ENCODE measurements around the gene TCHP. TPM values are rescaled to one million over a fixed set of nuclear protein-coding genes. Genes with fewer than 3 reads are reported as not detected.

Gene TCHP
- polyA plus RNA-seq, 1 experiment = 9.1 TPM

- DNase-seq (ENCODE audit: low read depth) = no peak
- Histone ChIP-seq H3K36me3 (ENCODE audit: control insufficient read depth, insufficient read depth, low read length) (no peaks in the 10 kb centered on the region), H3K4me3 (ENCODE audit: low read depth, low read length) (no peak overlapping the region), H3K27me3 (ENCODE audit: control insufficient read depth, insufficient read depth, low read length) (no peaks in the 10 kb centered on the region)
- no peak for TF ChIP-seq CTCF (IDR thresholded peaks at IDR 0.05; ENCODE audit: insufficient read depth, low read depth, low read length)
- ChIA-PET CTCF (interaction anchor here (1.2 to 4.4 kb wide), 3 partner anchors 16 to 278 kb away, joined by 3 to 14 read pairs (median 3); no protein-coding TSS in a partner anchor), POLR2A (no interaction called here)
Measured at GRCh38 chr12:109875572-109876131, 24.4 kb upstream of the TCHP start.

GRCh38 chr12:109876406-109876805 is 23.7 kb upstream of the TCHP start:
- H3K27me3 ChIP-seq (ENCODE audit: control insufficient read depth, insufficient read depth, low read length) = no peaks in the 10 kb centered on the region
- no peak for DNase-seq (ENCODE audit: low read depth)
- no peaks in the 10 kb centered on the region for H3K36me3 ChIP-seq (ENCODE audit: control insufficient read depth, insufficient read depth, low read length)
- CTCF ChIA-PET = interaction anchor here (1.2 to 4.4 kb wide), 5 partner anchors 17 to 278 kb away, joined by 3 to 17 read pairs (median 8); no protein-coding TSS in a partner anchor
- POLR2A ChIA-PET = no interaction called here
- TF ChIP-seq CTCF (IDR thresholded peaks at IDR 0.05; ENCODE audit: insufficient read depth, low read depth, low read length) = no peak
- H3K4me3 ChIP-seq (ENCODE audit: low read depth, low read length) = no peak overlapping the region

- Histone ChIP-seq H3K36me3 (ENCODE audit: control insufficient read depth, insufficient read depth, low read length) (no peaks in the 10 kb centered on the region), H3K4me3 (ENCODE audit: low read depth, low read length) (no peak overlapping the region), H3K27me3 (ENCODE audit: control insufficient read depth, insufficient read depth, low read length) (no peaks in the 10 kb centered on the region)
- no peak for TF ChIP-seq CTCF (IDR thresholded peaks at IDR 0.05; ENCODE audit: insufficient read depth, low read depth, low read length)
- CTCF ChIA-PET = interaction anchor here (0.5 to 4.4 kb wide), 6 partner anchors 11 to 72 kb away, joined by 3 to 17 read pairs (median 6); no protein-coding TSS in a partner anchor
- DNase-seq (ENCODE audit: low read depth) = no peak
- POLR2A ChIA-PET = interaction anchor here (0.7 kb wide), 1 partner anchor 33 kb away, joined by 3 read pairs; no protein-coding TSS in a partner anchor
Measured at GRCh38 chr12:109877504-109878246, 22.4 kb upstream of the TCHP start.

GRCh38 chr12:109878247-109878625 is 21.8 kb upstream of the TCHP start:
- POLR2A ChIA-PET = interaction anchor here (0.7 kb wide), 1 partner anchor 33 kb away, joined by 3 read pairs; no protein-coding TSS in a partner anchor
- TF ChIP-seq CTCF (IDR thresholded peaks at IDR 0.05; ENCODE audit: insufficient read depth, low read depth, low read length) = no peak
- H3K4me3 ChIP-seq (ENCODE audit: low read depth, low read length) = no peak overlapping the region
- H3K27me3 ChIP-seq (ENCODE audit: control insufficient read depth, insufficient read depth, low read length) = no peaks in the 10 kb centered on the region
- no peak for DNase-seq (ENCODE audit: low read depth)
- CTCF ChIA-PET = interaction anchor here (1.7 to 4.4 kb wide), 3 partner anchors 25 to 73 kb away, joined by 8 to 17 read pairs (median 14); no protein-coding TSS in a partner anchor
- H3K36me3 ChIP-seq (ENCODE audit: control insufficient read depth, insufficient read depth, low read length) = no peaks in the 10 kb centered on the region

- DNase-seq (ENCODE audit: low read depth) = no peak
- no peak for TF ChIP-seq CTCF (IDR thresholded peaks at IDR 0.05; ENCODE audit: insufficient read depth, low read depth, low read length)
- POLR2A ChIA-PET = interaction anchor here (0.5 kb wide), 1 partner anchor 567 kb away, joined by 9 read pairs; no protein-coding TSS in a partner anchor
- H3K27me3 ChIP-seq (ENCODE audit: control insufficient read depth, insufficient read depth, low read length) = no peaks in the 10 kb centered on the region
- peak overlapping the region; percentile 75; the same call in 1 of the 2 replicates for H3K4me3 ChIP-seq (ENCODE audit: low read depth, low read length)
- H3K36me3 ChIP-seq (ENCODE audit: control insufficient read depth, insufficient read depth, low read length) = no peaks in the 10 kb centered on the region
- CTCF ChIA-PET = interaction anchor here (1.3 to 4.4 kb wide), 3 partner anchors 10 to 33 kb away, joined by 3 to 17 read pairs (median 14); no protein-coding TSS in a partner anchor
Measured at GRCh38 chr12:109878749-109879148, 21.3 kb upstream of the TCHP start.

Measured in BJ (cell line).